Aorta (tissue), 5 donors: Measurements from ENCODE around the gene OR2AT4. TPM values are rescaled to one million over a fixed set of nuclear protein-coding genes. Genes with fewer than 3 reads are reported as not detected.

ENCODE experiments used
- ATAC-seq: fragments of 200-7000 bp; cut with Tn5 transposase; one replicate; pipeline ENCODE4 v1.9.1; 2022; ENCODE audit warnings: moderate library complexity; ENCODE audit not compliant: low FRiP score
- DNase-seq, 2 donors: peaks; one replicate each; pipeline ENCODE4 v3.0.0-alpha.2; 2020
- H3K27ac ChIP-seq, 2 donors: one replicate each; pipeline ENCODE4 v1.5.1; 2013; ENCODE audit warnings: low read length in 2 of 2, mild to moderate bottlenecking in 2 of 2, moderate library complexity in 2 of 2, control low read depth in 1 of 2, inconsistent platforms in 1 of 2, low read depth in 1 of 2
- H3K27me3 ChIP-seq, 2 donors: one replicate each; pipeline ENCODE4 v1.6.1; 2013; ENCODE audit warnings: control low read depth in 1 of 2, low read length in 1 of 2, mild to moderate bottlenecking in 1 of 2, moderate library complexity in 1 of 2; ENCODE audit not compliant: insufficient read depth in 2 of 2, control insufficient read depth in 1 of 2
- H3K36me3 ChIP-seq, 2 donors: one replicate each; pipeline ENCODE4 v1.6.1; 2013; ENCODE audit warnings: control low read depth in 1 of 2, low read length in 1 of 2, mild to moderate bottlenecking in 1 of 2; ENCODE audit not compliant: insufficient read depth in 2 of 2, control insufficient read depth in 1 of 2
- H3K4me1 ChIP-seq, 2 donors: one replicate each; pipeline ENCODE4 v1.6.1; 2013; ENCODE audit warnings: low read length in 2 of 2, control low read depth in 1 of 2, mild to moderate bottlenecking in 1 of 2, moderate library complexity in 1 of 2; ENCODE audit not compliant: insufficient read depth in 2 of 2, control insufficient read depth in 1 of 2
- H3K4me3 ChIP-seq, 2 donors: one replicate each; pipeline ENCODE4 v1.5.1; 2013; ENCODE audit warnings: low read length in 2 of 2, control low read depth in 1 of 2, mild to moderate bottlenecking in 1 of 2
- H3K9me3 ChIP-seq: one replicate; pipeline ENCODE4 v1.6.1; 2013; ENCODE audit warnings: mild to moderate bottlenecking, low read length; ENCODE audit not compliant: control insufficient read depth
- WGBS, 2 donors: extraction: QIAGEN DNeasy Blood & Tissue Kit; methylation state at CpG; one replicate each; pipeline ENCODE4 v1.1.7; 2013; 5-methylcytosine and 5-hydroxymethylcytosine counted together
- intact Hi-C, 2 donors: fragments of 100-400 bp; cut with DNase I; formaldehyde crosslinking; loops; one replicate each; pipeline versions ENCODE4 v1.14.2 to v1.15.0; 2022
- polyA plus RNA-seq, 2 donors: library from polyadenylated mRNA; stranded (reverse); fragments of 200-250 nt; gene quantifications; one replicate each; pipeline ENCODE4 v1.2.3, GENCODE V29; 2013
- total RNA-seq, 2 donors: library from RNA; stranded (reverse); fragmentation: NEBNext Ultra II Directional; extraction: Animal tissue kit (Norgen Biotek cat#: 25700); gene quantifications; one replicate each; pipeline ENCODE4 v1.2.1, GENCODE V29; 2021
- donor health status: healthy with polysubstance abuse.
- donor health status: Bipolar disorder and iron deficiency.
- donor health status: DM: no; HTN: no; CAD: no.
- donor health status: DM: no; HTN: no; CAD: no.
- donor health status: DM: yes; HTN: yes; CAD: no.

OR2AT4 gene
- total and polyA plus RNA-seq, 4 donors: 0.88 TPM; not detected in 3

GRCh38 chr11:75035256-75035655 is 61.4 kb downstream of the OR2AT4 start:
- ATAC-seq (no peak), DNase-seq (no peak)
- WGBS, 2 donors: 90% methylated on average over 5 of the region's 5 CpGs
- Histone ChIP-seq H3K27ac (no peak overlapping the region), H3K4me3 (no peak overlapping the region), H3K4me1 (no peaks in the 10 kb centered on the region), H3K27me3 (no peaks in the 10 kb centered on the region), H3K9me3 (no peaks in the 10 kb centered on the region), H3K36me3 (no peaks in the 10 kb centered on the region)
- intact Hi-C loops: no loop called here

- Histone ChIP-seq H3K27me3 (no peaks in the 10 kb centered on the region), H3K4me1 (no peaks in the 10 kb centered on the region), H3K27ac (no peak overlapping the region), H3K4me3 (no peak overlapping the region), H3K9me3 (no peaks in the 10 kb centered on the region), H3K36me3 (no peaks in the 10 kb centered on the region)
- 86 to 91% methylated on average over 3 of the region's 3 CpGs for WGBS, 2 donors
- intact Hi-C loops: no loop called here
- ATAC-seq (no peak), DNase-seq (no peak)
These were observed 62.8 kb downstream of the OR2AT4 start for GRCh38 chr11:75033916-75034315.

GRCh38 chr11:75032550-75032935 is 64.1 kb downstream of the OR2AT4 start:
- intact Hi-C loops: no loop called here

GRCh38 chr11:75031771-75032549 is 64.7 kb downstream of the OR2AT4 start:
- H3K27ac ChIP-seq: no peak overlapping the region
- DNase-seq: peak; percentile 79 to 91

More at GRCh38 chr11:75032550-75032935, 64.1 kb downstream of the OR2AT4 start:
- WGBS, 2 donors: 72 to 82% methylated on average over 3 of the region's 3 CpGs
- no peak overlapping the region for H3K27ac ChIP-seq
- no peak overlapping the region for H3K4me3 ChIP-seq
- no peaks in the 10 kb centered on the region for H3K4me1 ChIP-seq
- no peak for ATAC-seq
- DNase-seq: no peak
- H3K36me3 ChIP-seq: no peaks in the 10 kb centered on the region
- H3K9me3 ChIP-seq: no peaks in the 10 kb centered on the region
- no peaks in the 10 kb centered on the region for H3K27me3 ChIP-seq

More at GRCh38 chr11:75031771-75032549, 64.7 kb downstream of the OR2AT4 start:
- 63 to 66% methylated on average over 8 of the region's 8 CpGs for WGBS, 2 donors
- Histone ChIP-seq H3K27me3 (no peaks in the 10 kb centered on the region), H3K4me1 (no peaks in the 10 kb centered on the region), H3K36me3 (no peaks in the 10 kb centered on the region), H3K9me3 (no peaks in the 10 kb centered on the region), H3K4me3 (no peak overlapping the region)
- intact Hi-C loops: loop anchor here in 1 of 2 donors (2.0 kb wide), 1 partner anchor 99 kb away; no protein-coding TSS in a partner anchor
- ATAC-seq: peak; percentile 55

Other genes with a start within 250 kb of the OR2AT4 start
- gene XRRA1, start 147.8 kb downstream of the OR2AT4 start, total RNA-seq: 10 to 100 TPM; 14.9 to 23.4 TPM
- 1 to 10 TPM; 2.0 to 2.5 TPM for gene XRRA1, start 147.8 kb downstream of the OR2AT4 start, polyA plus RNA-seq
- 100 to 1,000 TPM; 126 to 134 TPM for gene SPCS2, start 147.6 kb downstream of the OR2AT4 start, total RNA-seq
- gene SPCS2, start 147.6 kb downstream of the OR2AT4 start, polyA plus RNA-seq: 100 to 1,000 TPM in 1 of 2 donors, 10 to 100 TPM in 1; 78.1 to 120 TPM
- 10 to 100 TPM; 10.1 to 13.7 TPM for gene NEU3, start 107.9 kb downstream of the OR2AT4 start, total RNA-seq
- 1 to 10 TPM; 1.4 to 3.6 TPM for gene NEU3, start 107.9 kb downstream of the OR2AT4 start, polyA plus RNA-seq
- 100 to 1,000 TPM in 1 of 2 donors, 10 to 100 TPM in 1; 82.4 to 144 TPM for gene SLCO2B1, start 54.2 kb upstream of the OR2AT4 start, total RNA-seq
- gene SLCO2B1, start 54.2 kb upstream of the OR2AT4 start, polyA plus RNA-seq: 10 to 100 TPM in 1 of 2 donors, 1 to 10 TPM in 1; 3.3 to 14.1 TPM
- under 1 TPM; 0.30 to 0.36 TPM for gene TPBGL, start 143.9 kb upstream of the OR2AT4 start, total RNA-seq
- gene TPBGL, start 143.9 kb upstream of the OR2AT4 start, polyA plus RNA-seq: not detected